Measurements from ENCODE around the gene ATP6V0B.

ATP6V0B gene

GRCh38 chr1:43981636-43982035 is 6.9 kb downstream of the ATP6V0B start:
- TF ChIP-seq ZFX (IDR thresholded peaks at IDR 0.05; ENCODE audit: borderline replicate concordance) (no peak), CTCF (IDR thresholded peaks at IDR 0.05) (no peak)

GRCh38 chr1:43982241-43982640 is 7.5 kb downstream of the ATP6V0B start:
- TF ChIP-seq ZFX (IDR thresholded peaks at IDR 0.05; ENCODE audit: borderline replicate concordance): no peak
- TF ChIP-seq CTCF (IDR thresholded peaks at IDR 0.05): no peak
- H3K27ac ChIP-seq: no peak overlapping the region

More at GRCh38 chr1:43981636-43982035, 6.9 kb downstream of the ATP6V0B start:
- H3K27ac ChIP-seq: no peak overlapping the region

GRCh38 chr1:43982808-43983207 is 8.0 kb downstream of the ATP6V0B start:
- H3K27ac ChIP-seq: no peak overlapping the region

GRCh38 chr1:43983253-43983899 is 8.6 kb downstream of the ATP6V0B start:
- H3K27ac ChIP-seq: no peak overlapping the region
- TF ChIP-seq ZFX (IDR thresholded peaks at IDR 0.05; ENCODE audit: borderline replicate concordance) (no peak), CTCF (IDR thresholded peaks at IDR 0.05) (no peak)

More at GRCh38 chr1:43982808-43983207, 8.0 kb downstream of the ATP6V0B start:
- no peak for TF ChIP-seq ZFX (IDR thresholded peaks at IDR 0.05; ENCODE audit: borderline replicate concordance)
- no peak for TF ChIP-seq CTCF (IDR thresholded peaks at IDR 0.05)

- H3K27ac ChIP-seq: no peak overlapping the region
- TF ChIP-seq ZFX (IDR thresholded peaks at IDR 0.05; ENCODE audit: borderline replicate concordance) (no peak), CTCF (IDR thresholded peaks at IDR 0.05) (no peak)
Measured at GRCh38 chr1:43984855-43985254, 10.1 kb downstream of the ATP6V0B start.

GRCh38 chr1:43985984-43986595 is 11.3 kb downstream of the ATP6V0B start:
- TF ChIP-seq CTCF (IDR thresholded peaks at IDR 0.05): no peak
- H3K27ac ChIP-seq: no peak overlapping the region

GRCh38 chr1:43986712-43987111 is 12.0 kb downstream of the ATP6V0B start:
- TF ChIP-seq CTCF (IDR thresholded peaks at IDR 0.05): no peak
- TF ChIP-seq ZFX (IDR thresholded peaks at IDR 0.05; ENCODE audit: borderline replicate concordance): no peak
- no peak overlapping the region for H3K27ac ChIP-seq

All from 22Rv1 (cell line).